HG02981 (cell line): ENCODE measurements around the gene MORN1.

Source experiments
- ATAC-seq: cut with Tn5 transposase; IDR thresholded peaks from one replicate; pipeline ENCODE4 v1.9.1; 2021; ENCODE audit warnings: mild to moderate bottlenecking, moderate library complexity; ENCODE audit not compliant: unreplicated experiment

The MORN1 gene

GRCh38 chr1:2353551-2354438 lies 37.6 kb downstream of the MORN1 start:
- ATAC-seq, result no peak

- ATAC-seq, result no peak
Measured at GRCh38 chr1:2352897-2353550, 38.3 kb downstream of the MORN1 start.

GRCh38 chr1:2352341-2352896 lies 38.9 kb downstream of the MORN1 start:
- ATAC-seq, result no peak

- ATAC-seq, result no peak
Measured at GRCh38 chr1:2351723-2352122, 39.6 kb downstream of the MORN1 start.

- ATAC-seq, result no peak
Measured at GRCh38 chr1:2350911-2351655, 40.3 kb downstream of the MORN1 start.

GRCh38 chr1:2350501-2350900 lies 40.9 kb downstream of the MORN1 start:
- ATAC-seq, result no peak

GRCh38 chr1:2349806-2350205 lies 41.5 kb downstream of the MORN1 start:
- ATAC-seq, result no peak

- no peak for ATAC-seq
Measured at GRCh38 chr1:2348346-2349325, 42.7 kb downstream of the MORN1 start.

- ATAC-seq, result no peak
Measured at GRCh38 chr1:2347896-2348295, 43.5 kb downstream of the MORN1 start.

- ATAC-seq, result no peak
Measured at GRCh38 chr1:2347409-2347785, 44.0 kb downstream of the MORN1 start.

GRCh38 chr1:2346691-2347408 lies 44.5 kb downstream of the MORN1 start:
- ATAC-seq, result no peak

- ATAC-seq, result no peak
Measured at GRCh38 chr1:2345297-2346075, 45.9 kb downstream of the MORN1 start.

GRCh38 chr1:2344744-2345296 lies 46.5 kb downstream of the MORN1 start:
- no peak for ATAC-seq

GRCh38 chr1:2344121-2344681 lies 47.2 kb downstream of the MORN1 start:
- ATAC-seq, result no peak

GRCh38 chr1:2343023-2343935 lies 48.1 kb downstream of the MORN1 start:
- no peak for ATAC-seq

GRCh38 chr1:2342384-2343022 lies 48.9 kb downstream of the MORN1 start:
- ATAC-seq, result no peak
